Kidney (tissue), 14 donors: ENCODE measurements around the gene RAC2. TPM values are rescaled to one million over a fixed set of nuclear protein-coding genes. Genes with fewer than 3 reads are reported as not detected.

Experiments used
- DNase-seq, 5 donors: peaks; one replicate each; pipeline ENCODE4 v3.0.0-alpha.2; 2013 to 2020
- FAIRE-seq: peaks from 2 replicates; lab custom pipeline; 2012; peaks lifted over from hg19 to GRCh38; lab: Jason Lieb, UNC
- H3K27ac ChIP-seq, 2 donors: one replicate each; pipeline ENCODE4 v1.7.0; 2013; ENCODE audit warnings: low read depth in 2 of 2, low read length in 2 of 2, inconsistent platforms in 1 of 2
- H3K27me3 ChIP-seq: one replicate; pipeline ENCODE4 v1.7.1; 2013; ENCODE audit warnings: low read length, inconsistent platforms; ENCODE audit not compliant: control insufficient read depth, insufficient read depth
- H3K36me3 ChIP-seq, 3 donors: one replicate each; pipeline versions ENCODE4 v1.7.0 to v1.7.1; 2013; ENCODE audit warnings: low read length in 3 of 3, control low read depth in 1 of 3, inconsistent platforms in 1 of 3; ENCODE audit not compliant: insufficient read depth in 3 of 3, control insufficient read depth in 2 of 3
- H3K4me1 ChIP-seq, 3 donors: one replicate each; pipeline versions ENCODE4 v1.7.0 to v1.7.1; 2013; ENCODE audit warnings: low read length in 3 of 3, inconsistent platforms in 1 of 3, low read depth in 1 of 3; ENCODE audit not compliant: control insufficient read depth in 2 of 3, insufficient read depth in 2 of 3
- H3K4me3 ChIP-seq, 3 donors: one replicate each; pipeline versions ENCODE4 v1.7.0 to v1.8.1; 2013; ENCODE audit warnings: low read length in 3 of 3, control low read depth in 1 of 3, inconsistent platforms in 1 of 3
- H3K9ac ChIP-seq, 3 donors: one replicate each; pipeline versions ENCODE4 v1.7.0 to v1.7.1; 2013; ENCODE audit warnings: low read length in 3 of 3, control low read depth in 1 of 3, inconsistent platforms in 1 of 3
- H3K9me3 ChIP-seq, 3 donors: one replicate each; pipeline versions ENCODE4 v1.7.0 to v1.7.1; 2013; ENCODE audit warnings: low read length in 3 of 3, control low read depth in 1 of 3, inconsistent platforms in 1 of 3; ENCODE audit not compliant: control insufficient read depth in 2 of 3, insufficient read depth in 1 of 3
- CTCF ChIP-seq: IDR thresholded peaks from 3 replicates; pipeline ENCODE4 v1.5.1; 2012; ENCODE audit warnings: mild to moderate bottlenecking, moderate library complexity, borderline replicate concordance; ENCODE audit not compliant: insufficient read depth; ENCODE audit errors: extremely low read depth
- intact Hi-C: fragments of 100-400 bp; cut with DNase I; formaldehyde crosslinking; loops from one replicate; pipeline ENCODE4 v1.11.1; 2022
- polyA plus RNA-seq: library from polyadenylated mRNA; stranded (reverse); fragments of 350-450 nt; fragmentation: Illumina TruSeq; extraction: RNeasy Lipid Tissue Mini Kit (QIAGEN cat#74804); gene quantifications from one replicate; pipeline ENCODE4 v1.2.3, GENCODE V29; 2014; ENCODE audit warnings: low read depth, low replicate concordance; ENCODE audit not compliant: insufficient read depth
- total RNA-seq: library from RNA; stranded (reverse); fragmentation: NEBNext Ultra II Directional; extraction: Animal tissue kit (Norgen Biotek cat#: 25700); gene quantifications from one replicate; pipeline ENCODE4 v1.2.1, GENCODE V29; 2021
- donor health status: control.
- donor health status: control.
- donor health status: control.
- donor health status: control.
- donor health status: control.
- donor health status: DM: yes; HTN: yes; CAD: no.
- donor health status: Normal renal cell carcinoma (clear cell type).

Gene RAC2
- total and polyA plus RNA-seq, 2 donors from 2014 or later, result 4.5 to 38.6 TPM

- Histone ChIP-seq H3K4me1 (no peaks in the 10 kb centered on the region), H3K4me3 (no peak overlapping the region), H3K27me3 (no peaks in the 10 kb centered on the region), H3K27ac (no peak overlapping the region), H3K36me3 (no peaks in the 10 kb centered on the region), H3K9me3 (no peaks in the 10 kb centered on the region), H3K9ac (no peak overlapping the region)
- DNase-seq (peak in 1 of 5 donors; percentile 32), FAIRE-seq (no peak)
- intact Hi-C loops, result no loop called here
- no peak for TF ChIP-seq CTCF
Observed at GRCh38 chr22:37276776-37277175, 32.7 kb upstream of the RAC2 start.

- no peak for TF ChIP-seq CTCF
- H3K9me3 ChIP-seq, result no peaks in the 10 kb centered on the region
- H3K9ac ChIP-seq, result no peak overlapping the region
- DNase-seq (no peak), FAIRE-seq (no peak)
- H3K4me1 ChIP-seq, result no peaks in the 10 kb centered on the region
- intact Hi-C loops, result no loop called here
- H3K27me3 ChIP-seq, result no peaks in the 10 kb centered on the region
- H3K4me3 ChIP-seq, result no peak overlapping the region
- no peak overlapping the region for H3K27ac ChIP-seq
- no peaks in the 10 kb centered on the region for H3K36me3 ChIP-seq
Observed at GRCh38 chr22:37275622-37276021, 31.6 kb upstream of the RAC2 start.

- H3K27ac ChIP-seq, result no peak overlapping the region
- no peak for TF ChIP-seq CTCF
- intact Hi-C loops, result no loop called here
- no peaks in the 10 kb centered on the region for H3K4me1 ChIP-seq
- H3K36me3 ChIP-seq, result no peaks in the 10 kb centered on the region
- FAIRE-seq (no peak), DNase-seq (peak in 1 of 5 donors; percentile 27)
- H3K4me3 ChIP-seq, result no peak overlapping the region
- H3K9ac ChIP-seq, result no peak overlapping the region
- H3K27me3 ChIP-seq, result no peaks in the 10 kb centered on the region
- H3K9me3 ChIP-seq, result no peaks in the 10 kb centered on the region
Observed at GRCh38 chr22:37275134-37275533, 31.1 kb upstream of the RAC2 start.

GRCh38 chr22:37274380-37274862, 30.4 kb upstream of the RAC2 start:
- Histone ChIP-seq H3K27ac (no peak overlapping the region), H3K36me3 (no peaks in the 10 kb centered on the region), H3K4me1 (no peaks in the 10 kb centered on the region), H3K9me3 (no peaks in the 10 kb centered on the region), H3K4me3 (no peak overlapping the region), H3K27me3 (no peaks in the 10 kb centered on the region), H3K9ac (no peak overlapping the region)
- TF ChIP-seq CTCF, result no peak
- intact Hi-C loops, result no loop called here
- FAIRE-seq (no peak), DNase-seq (peak in 4 of 5 donors; percentile 38 to 71 (median 54))
